HEK293T (cell line): ENCODE results near the gene FN3KRP.

Experiments
- CTCF ChIA-PET: fragments of 350-600 bp; formaldehyde crosslinking; extraction: SDS; loops from one replicate; lab custom pipeline; 2021; ENCODE audit warnings: antibody characterized with exemption, inconsistent platforms; lab: Yijun Ruan, JAX
- POLR2A ChIA-PET: fragments of 350-600 bp; formaldehyde crosslinking; extraction: SDS; loops from one replicate; lab custom pipeline; 2020; ENCODE audit warnings: antibody characterized with exemption, inconsistent platforms; lab: Yijun Ruan, JAX
- DNase-seq: peaks from one replicate; pipeline ENCODE4 v3.0.0; 2012; ENCODE audit warnings: mixed read lengths; ENCODE audit errors: extremely low spot score
- ARNT ChIP-seq: fragments of 450-650 bp; IDR thresholded peaks from 2 replicates; pipeline ENCODE4 v1.6.1; 2017; ENCODE audit warnings: mild to moderate bottlenecking
- BHLHE40 ChIP-seq: fragments of 450-650 bp; IDR thresholded peaks from 2 replicates; pipeline ENCODE4 v1.6.1; 2016; ENCODE audit warnings: mild to moderate bottlenecking, moderate library complexity, borderline replicate concordance
- CTBP1 ChIP-seq: fragments of 450-650 bp; IDR thresholded peaks from 2 replicates; pipeline ENCODE4 v1.6.1; 2016; ENCODE audit warnings: borderline replicate concordance
- ELF4 ChIP-seq: fragments of 450-650 bp; IDR thresholded peaks from 2 replicates; pipeline ENCODE4 v1.6.1; 2017; ENCODE audit warnings: antibody characterized with exemption
- FOXA1 ChIP-seq: fragments of 450-650 bp; IDR thresholded peaks from 2 replicates; pipeline ENCODE4 v1.6.1; 2016; ENCODE audit warnings: mild to moderate bottlenecking
- FOXK2 ChIP-seq: fragments of 450-650 bp; IDR thresholded peaks from 2 replicates; pipeline ENCODE4 v1.6.1; 2016; ENCODE audit warnings: mild to moderate bottlenecking
- FOXM1 ChIP-seq: fragments of 450-650 bp; IDR thresholded peaks from 2 replicates; pipeline ENCODE4 v1.6.1; 2017; ENCODE audit warnings: mild to moderate bottlenecking, borderline replicate concordance
- HDGF ChIP-seq: fragments of 450-650 bp; IDR thresholded peaks from 2 replicates; pipeline ENCODE4 v1.6.1; 2017; ENCODE audit warnings: antibody characterized with exemption, borderline replicate concordance
- L3MBTL2 ChIP-seq: fragments of 450-650 bp; conservative IDR thresholded peaks from 2 replicates; pipeline ENCODE4 v1.6.1; 2016; ENCODE audit warnings: mild to moderate bottlenecking
- LEF1 ChIP-seq: fragments of 450-650 bp; IDR thresholded peaks from 2 replicates; pipeline ENCODE4 v1.6.1; 2017; ENCODE audit warnings: mild to moderate bottlenecking, borderline replicate concordance
- NFRKB ChIP-seq: fragments of 450-650 bp; IDR thresholded peaks from 2 replicates; pipeline ENCODE4 v1.6.1; 2016; ENCODE audit warnings: mild to moderate bottlenecking, moderate library complexity
- PKNOX1 ChIP-seq: fragments of 450-650 bp; IDR thresholded peaks from 2 replicates; pipeline ENCODE4 v1.6.1; 2016
- SP1 ChIP-seq: fragments of 450-650 bp; IDR thresholded peaks from 2 replicates; pipeline ENCODE4 v1.6.1; 2017
- SUZ12 ChIP-seq: fragments of 450-650 bp; IDR thresholded peaks from 2 replicates; pipeline ENCODE4 v1.6.1; 2016; ENCODE audit warnings: mild to moderate bottlenecking
- TARDBP ChIP-seq: fragments of 450-650 bp; IDR thresholded peaks from 2 replicates; pipeline ENCODE4 v1.6.1; 2016
- ZNF384 ChIP-seq: fragments of 450-650 bp; IDR thresholded peaks from 2 replicates; pipeline ENCODE4 v1.6.1; 2016

Gene FN3KRP

DNA sequence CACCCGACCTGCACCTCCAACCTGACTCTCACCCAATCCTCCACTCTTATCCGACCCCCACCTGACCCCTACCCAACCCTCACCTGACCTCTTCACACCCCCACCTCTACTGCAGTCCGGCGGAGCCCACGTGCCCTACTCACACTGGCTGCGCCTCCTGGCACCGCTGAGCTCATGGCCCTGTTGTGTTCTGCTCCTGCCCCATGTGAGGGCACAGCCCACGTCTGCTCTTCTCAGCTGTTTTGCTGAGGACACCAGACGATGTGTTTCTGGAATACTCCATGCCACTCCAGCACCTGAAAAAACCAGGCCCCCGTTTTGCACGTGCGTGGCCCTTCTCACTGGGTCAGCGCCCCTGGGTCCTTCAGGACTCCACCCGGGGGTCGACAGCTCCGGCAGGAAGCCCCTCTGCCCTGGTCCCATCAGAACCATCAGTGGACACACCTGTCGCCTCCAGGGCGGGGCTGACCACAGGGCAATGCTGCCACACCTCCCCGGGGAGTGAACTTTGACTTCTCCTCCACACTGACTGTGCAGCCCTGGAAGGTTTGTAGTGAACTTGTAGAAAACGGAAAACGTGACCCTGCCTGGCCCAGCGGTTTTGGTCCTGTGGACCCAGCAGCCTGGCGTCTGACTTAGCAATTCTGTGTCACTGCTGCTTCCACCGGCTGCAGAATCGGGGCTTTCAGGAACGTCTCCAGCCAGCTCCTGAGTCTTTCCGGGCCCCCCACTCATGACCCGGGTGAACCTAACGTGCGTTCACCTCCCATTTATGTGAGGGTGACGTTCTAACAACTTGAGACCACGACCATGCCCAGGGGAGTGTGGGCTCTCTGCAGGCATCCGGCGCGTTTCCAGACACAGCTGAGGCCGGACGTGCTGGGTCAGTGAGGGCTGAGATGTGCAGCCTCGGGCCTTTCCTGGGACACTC lies 12.3 kb upstream of the FN3KRP start:
- ChIA-PET CTCF (no interaction called here), POLR2A (interaction anchor here (1.1 kb wide), 1 partner anchor 12 kb away, joined by 4 read pairs; the partner anchor contains the start of gene FN3KRP)
- TF ChIP-seq TARDBP (no peak), SP1 (no peak), CTBP1 (no peak), FOXM1 (no peak), ARNT (no peak), LEF1 (no peak)
- DNase-seq = no peak

DNA sequence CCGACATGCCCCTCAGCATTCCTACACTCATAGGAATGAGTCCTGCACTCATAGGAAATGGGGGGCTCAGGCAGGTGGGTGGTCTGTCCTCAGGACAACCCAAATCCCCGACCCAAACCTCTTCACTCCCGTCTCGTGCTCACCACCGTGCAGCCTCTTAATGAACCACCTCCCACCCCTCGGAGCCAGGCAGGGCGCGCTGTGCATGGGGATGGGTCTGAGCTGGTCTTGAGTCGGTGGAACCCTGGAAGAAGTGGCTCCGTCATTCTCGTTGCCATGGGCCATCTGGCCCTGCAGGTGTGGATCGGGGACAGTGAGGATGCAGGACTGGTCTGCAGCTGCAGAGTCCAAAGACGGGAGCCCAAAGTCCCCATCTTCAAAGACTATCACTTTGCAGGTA lies 11.6 kb upstream of the FN3KRP start:
- no peak for DNase-seq
- ChIA-PET CTCF (no interaction called here), POLR2A (interaction anchor here (1.1 kb wide), 1 partner anchor 11 kb away, joined by 4 read pairs; the partner anchor contains the start of gene FN3KRP)
- TF ChIP-seq NFRKB = no peak
- TF ChIP-seq L3MBTL2 = no peak
- no peak for TF ChIP-seq FOXA1
- no peak for TF ChIP-seq FOXK2
- TF ChIP-seq ZNF384 = no peak
- no peak for TF ChIP-seq SP1

DNA sequence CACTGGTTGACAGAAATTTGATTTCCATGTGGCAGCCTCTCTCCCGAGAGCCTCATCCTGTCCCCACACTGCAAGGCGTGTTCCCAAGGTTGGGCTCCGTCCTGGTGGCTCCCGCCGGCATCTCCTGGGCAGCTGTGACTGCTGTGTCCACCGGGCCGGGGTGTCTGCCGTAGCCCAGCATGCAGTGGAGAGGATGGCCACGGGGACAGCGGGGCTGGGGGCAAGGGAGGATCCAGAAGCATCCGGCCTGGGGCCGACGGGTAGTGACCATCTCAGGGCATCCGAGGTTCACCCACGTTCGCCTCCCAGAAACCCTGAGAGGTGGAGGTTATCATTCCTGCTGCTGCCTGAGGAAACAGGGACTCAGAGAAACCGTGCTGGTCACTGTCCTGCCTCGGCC lies 10.8 kb upstream of the FN3KRP start:
- ChIA-PET CTCF (no interaction called here), POLR2A (no interaction called here)
- no peak for DNase-seq
- TF ChIP-seq LEF1 (no peak), FOXK2 (no peak), SUZ12 (no peak), ARNT (no peak)

DNA sequence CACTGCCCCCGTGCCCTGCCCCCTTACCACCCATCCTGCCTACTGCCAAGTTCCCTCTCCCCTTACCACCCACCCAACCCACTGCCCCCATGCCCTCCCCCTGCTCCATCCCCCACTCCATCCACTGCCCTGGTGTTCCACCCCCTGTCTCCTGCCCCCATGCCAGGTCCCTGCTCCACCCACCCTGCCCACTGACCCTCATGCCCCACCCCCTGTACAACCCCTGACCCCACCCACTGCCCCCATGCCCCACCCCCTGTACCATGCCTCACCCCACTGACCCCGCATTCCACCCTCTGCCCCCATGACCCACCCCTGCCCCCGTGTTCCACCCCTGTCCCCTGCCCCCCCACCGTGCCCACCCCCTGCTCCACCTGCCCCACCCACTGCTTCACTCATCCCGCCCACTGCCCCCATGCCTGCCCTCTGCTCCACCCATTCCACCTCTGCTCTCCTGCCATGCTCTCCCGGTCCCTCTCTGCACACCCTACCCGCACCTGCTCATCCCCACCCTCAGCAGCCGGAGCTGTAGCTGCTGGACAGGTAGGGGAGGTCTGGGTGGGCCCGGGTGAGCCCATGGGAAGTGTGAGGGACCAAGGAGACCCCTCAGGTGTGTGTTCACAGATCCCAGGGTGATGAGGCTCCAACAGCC lies 7.4 kb upstream of the FN3KRP start:
- TF ChIP-seq ELF4 (no peak), ZNF384 (no peak), BHLHE40 (no peak), LEF1 (no peak), NFRKB (no peak), L3MBTL2 (no peak), HDGF (no peak), FOXM1 (no peak), FOXA1 (no peak), PKNOX1 (no peak), ARNT (no peak), SP1 (no peak), TARDBP (no peak), SUZ12 (no peak), CTBP1 (no peak), FOXK2 (no peak)
- POLR2A ChIA-PET = no interaction called here
- no peak for DNase-seq
- CTCF ChIA-PET = no interaction called here

GRCh38 chr17:82709676-82710498 lies 6.6 kb upstream of the FN3KRP start:
- no peak for TF ChIP-seq FOXM1
- DNase-seq = no peak
- ChIA-PET POLR2A (no interaction called here), CTCF (no interaction called here)

- DNase-seq = no peak
- TF ChIP-seq FOXM1 (no peak), HDGF (no peak), ELF4 (no peak), NFRKB (no peak)
- ChIA-PET CTCF (no interaction called here), POLR2A (no interaction called here)
These were observed 5.8 kb upstream of the FN3KRP start for GRCh38 chr17:82710499-82711232.

- ChIA-PET POLR2A (no interaction called here), CTCF (no interaction called here)
- DNase-seq = no peak
- TF ChIP-seq FOXM1 = no peak
- no peak for TF ChIP-seq PKNOX1
- TF ChIP-seq ARNT = no peak
- TF ChIP-seq LEF1 = no peak
- TF ChIP-seq SUZ12 = no peak
- no peak for TF ChIP-seq FOXA1
- TF ChIP-seq SP1 = no peak
These were observed 3.3 kb upstream of the FN3KRP start for GRCh38 chr17:82713071-82713723.
